HEK293 (cell line): ENCODE measurements around the gene CNPPD1.

ENCODE experiments used
- PRDM1 ChIP-seq: fragments of 450-650 bp; formaldehyde crosslinking; IDR thresholded peaks from 2 replicates; pipeline ENCODE4; 2016; ENCODE audit warnings: missing biosample characterization, missing genetic modification characterization
- ZBTB7A ChIP-seq: fragments of 450-650 bp; formaldehyde crosslinking; IDR thresholded peaks from 2 replicates; pipeline ENCODE4 v1.5.1; 2016; ENCODE audit warnings: low read depth, missing biosample characterization, missing genetic modification characterization
- ZNF132 ChIP-seq: fragments of 450-650 bp; formaldehyde crosslinking; IDR thresholded peaks from 2 replicates; pipeline ENCODE4 v1.5.1; 2017; ENCODE audit warnings: missing biosample characterization, missing genetic modification characterization, borderline replicate concordance
- ZNF155 ChIP-seq: fragments of 450-650 bp; formaldehyde crosslinking; IDR thresholded peaks from 2 replicates; pipeline ENCODE4 v1.5.1; 2016; ENCODE audit warnings: missing biosample characterization, missing genetic modification characterization
- ZNF274 ChIP-seq, 2 experiments: fragments of 200-500 bp in 1 of 2; fragments of 450-650 bp in 1 of 2; sonication (Bioruptor generic) in 1 of 2; formaldehyde crosslinking in 1 of 2; IDR thresholded peaks; 2 replicates each; pipeline versions ENCODE4 v1.5.1 to v1.6.1; 2014 to 2016; ENCODE audit warnings: borderline replicate concordance in 1 of 2, inconsistent platforms in 1 of 2, low read length in 1 of 2, missing biosample characterization in 1 of 2, missing genetic modification characterization in 1 of 2
- ZNF302 ChIP-seq: fragments of 450-650 bp; formaldehyde crosslinking; IDR thresholded peaks from 2 replicates; pipeline ENCODE4 v1.5.1; 2016; ENCODE audit warnings: missing biosample characterization, missing genetic modification characterization, low read depth
- ZNF366 ChIP-seq: fragments of 450-650 bp; formaldehyde crosslinking; conservative IDR thresholded peaks from 2 replicates; pipeline ENCODE4 v1.5.1; 2016; ENCODE audit warnings: missing biosample characterization, missing genetic modification characterization
- ZNF561 ChIP-seq: fragments of 450-650 bp; IDR thresholded peaks from 2 replicates; pipeline ENCODE4 v1.5.1; 2018; ENCODE audit warnings: missing biosample characterization, missing genetic modification characterization, borderline replicate concordance
- TF ChIP-seq, protein P1 (sequence below): fragments of 450-650 bp; formaldehyde crosslinking; IDR thresholded peaks from 2 replicates; pipeline ENCODE4 v1.5.1; 2016; ENCODE audit warnings: missing biosample characterization, missing genetic modification characterization
- TF ChIP-seq, protein P2 (sequence below): fragments of 450-650 bp; formaldehyde crosslinking; IDR thresholded peaks from 2 replicates; pipeline ENCODE4; 2016; ENCODE audit warnings: missing biosample characterization, missing genetic modification characterization
- TF ChIP-seq, protein P3 (sequence below): fragments of 450-650 bp; formaldehyde crosslinking; IDR thresholded peaks from 2 replicates; pipeline ENCODE4 v1.5.1; 2016; ENCODE audit warnings: missing biosample characterization, missing genetic modification characterization
- TF ChIP-seq, protein P4 (sequence below): fragments of 450-650 bp; IDR thresholded peaks from 2 replicates; pipeline ENCODE4 v1.5.1; 2018; ENCODE audit warnings: missing biosample characterization, mild to moderate bottlenecking, missing genetic modification characterization
- TF ChIP-seq, protein P5 (sequence below): fragments of 450-650 bp; formaldehyde crosslinking; IDR thresholded peaks from 2 replicates; pipeline ENCODE4 v1.5.1; 2016; ENCODE audit warnings: missing biosample characterization, missing genetic modification characterization, low read depth

DNA sequence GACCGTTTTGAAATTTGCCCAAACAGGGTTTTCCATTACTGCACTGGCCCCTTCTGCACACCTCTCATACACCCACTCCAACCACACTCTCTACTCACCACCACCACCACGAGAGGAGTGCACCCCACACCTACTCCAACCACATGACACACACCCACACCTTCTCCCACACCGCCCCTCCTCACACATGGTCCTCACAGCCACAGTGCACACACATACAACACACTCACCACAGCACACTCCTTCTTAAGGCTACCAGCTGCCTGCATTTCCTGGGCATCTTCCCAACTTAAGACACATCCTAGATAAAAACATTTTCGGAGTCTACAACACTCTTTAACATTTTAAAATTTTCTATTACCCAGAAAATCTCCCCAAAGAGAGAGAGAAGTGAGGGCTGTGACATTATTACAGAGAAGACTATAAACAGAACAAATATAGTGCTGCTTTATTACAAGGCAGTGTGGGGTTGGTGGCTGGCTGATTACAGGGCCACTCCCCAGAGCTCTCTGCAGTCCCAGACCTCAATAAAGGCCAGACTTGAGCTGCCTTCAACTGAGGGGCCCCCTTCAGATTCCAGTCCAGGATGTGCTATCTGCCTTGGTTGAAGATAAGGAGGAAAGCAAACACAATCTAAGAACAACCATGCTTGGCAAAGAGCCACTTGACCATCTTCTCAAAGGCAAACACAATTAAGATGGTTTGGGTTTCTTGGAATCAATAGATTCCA is 52.2 kb downstream of the CNPPD1 start:
- TF ChIP-seq ZNF155, result no peak
- no peak for TF ChIP-seq ZNF132 (tag by site-specific recombination)
- no peak for TF ChIP-seq ZNF302 (tag by site-specific recombination)
- TF ChIP-seq, protein P1, sequence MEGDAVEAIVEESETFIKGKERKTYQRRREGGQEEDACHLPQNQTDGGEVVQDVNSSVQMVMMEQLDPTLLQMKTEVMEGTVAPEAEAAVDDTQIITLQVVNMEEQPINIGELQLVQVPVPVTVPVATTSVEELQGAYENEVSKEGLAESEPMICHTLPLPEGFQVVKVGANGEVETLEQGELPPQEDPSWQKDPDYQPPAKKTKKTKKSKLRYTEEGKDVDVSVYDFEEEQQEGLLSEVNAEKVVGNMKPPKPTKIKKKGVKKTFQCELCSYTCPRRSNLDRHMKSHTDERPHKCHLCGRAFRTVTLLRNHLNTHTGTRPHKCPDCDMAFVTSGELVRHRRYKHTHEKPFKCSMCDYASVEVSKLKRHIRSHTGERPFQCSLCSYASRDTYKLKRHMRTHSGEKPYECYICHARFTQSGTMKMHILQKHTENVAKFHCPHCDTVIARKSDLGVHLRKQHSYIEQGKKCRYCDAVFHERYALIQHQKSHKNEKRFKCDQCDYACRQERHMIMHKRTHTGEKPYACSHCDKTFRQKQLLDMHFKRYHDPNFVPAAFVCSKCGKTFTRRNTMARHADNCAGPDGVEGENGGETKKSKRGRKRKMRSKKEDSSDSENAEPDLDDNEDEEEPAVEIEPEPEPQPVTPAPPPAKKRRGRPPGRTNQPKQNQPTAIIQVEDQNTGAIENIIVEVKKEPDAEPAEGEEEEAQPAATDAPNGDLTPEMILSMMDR (tag by site-specific recombination), result no peak
- TF ChIP-seq PRDM1 (tag by site-specific recombination), result no peak
- TF ChIP-seq, protein P2, sequence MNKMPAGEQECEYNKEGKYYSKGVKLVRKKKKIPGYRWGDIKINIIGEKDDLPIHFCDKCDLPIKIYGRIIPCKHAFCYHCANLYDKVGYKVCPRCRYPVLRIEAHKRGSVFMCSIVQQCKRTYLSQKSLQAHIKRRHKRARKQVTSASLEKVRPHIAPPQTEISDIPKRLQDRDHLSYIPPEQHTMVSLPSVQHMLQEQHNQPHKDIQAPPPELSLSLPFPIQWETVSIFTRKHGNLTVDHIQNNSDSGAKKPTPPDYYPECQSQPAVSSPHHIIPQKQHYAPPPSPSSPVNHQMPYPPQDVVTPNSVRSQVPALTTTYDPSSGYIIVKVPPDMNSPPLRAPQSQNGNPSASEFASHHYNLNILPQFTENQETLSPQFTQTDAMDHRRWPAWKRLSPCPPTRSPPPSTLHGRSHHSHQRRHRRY (tag by site-specific recombination), result no peak
- no peak for TF ChIP-seq ZNF561 (tag by site-specific recombination)
- TF ChIP-seq ZBTB7A (tag by site-specific recombination), result no peak
- TF ChIP-seq, protein P3, sequence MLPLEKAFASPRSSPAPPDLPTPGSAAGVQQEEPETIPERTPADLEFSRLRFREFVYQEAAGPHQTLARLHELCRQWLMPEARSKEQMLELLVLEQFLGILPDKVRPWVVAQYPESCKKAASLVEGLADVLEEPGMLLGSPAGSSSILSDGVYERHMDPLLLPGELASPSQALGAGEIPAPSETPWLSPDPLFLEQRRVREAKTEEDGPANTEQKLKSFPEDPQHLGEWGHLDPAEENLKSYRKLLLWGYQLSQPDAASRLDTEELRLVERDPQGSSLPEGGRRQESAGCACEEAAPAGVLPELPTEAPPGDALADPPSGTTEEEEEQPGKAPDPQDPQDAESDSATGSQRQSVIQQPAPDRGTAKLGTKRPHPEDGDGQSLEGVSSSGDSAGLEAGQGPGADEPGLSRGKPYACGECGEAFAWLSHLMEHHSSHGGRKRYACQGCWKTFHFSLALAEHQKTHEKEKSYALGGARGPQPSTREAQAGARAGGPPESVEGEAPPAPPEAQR (tag by site-specific recombination), result no peak
- TF ChIP-seq ZNF366 (tag by site-specific recombination), result no peak
- TF ChIP-seq, protein P4, sequence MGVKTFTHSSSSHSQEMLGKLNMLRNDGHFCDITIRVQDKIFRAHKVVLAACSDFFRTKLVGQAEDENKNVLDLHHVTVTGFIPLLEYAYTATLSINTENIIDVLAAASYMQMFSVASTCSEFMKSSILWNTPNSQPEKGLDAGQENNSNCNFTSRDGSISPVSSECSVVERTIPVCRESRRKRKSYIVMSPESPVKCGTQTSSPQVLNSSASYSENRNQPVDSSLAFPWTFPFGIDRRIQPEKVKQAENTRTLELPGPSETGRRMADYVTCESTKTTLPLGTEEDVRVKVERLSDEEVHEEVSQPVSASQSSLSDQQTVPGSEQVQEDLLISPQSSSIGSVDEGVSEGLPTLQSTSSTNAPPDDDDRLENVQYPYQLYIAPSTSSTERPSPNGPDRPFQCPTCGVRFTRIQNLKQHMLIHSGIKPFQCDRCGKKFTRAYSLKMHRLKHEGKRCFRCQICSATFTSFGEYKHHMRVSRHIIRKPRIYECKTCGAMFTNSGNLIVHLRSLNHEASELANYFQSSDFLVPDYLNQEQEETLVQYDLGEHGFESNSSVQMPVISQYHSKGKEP (tag by site-specific recombination), result no peak
- TF ChIP-seq, protein P5, sequence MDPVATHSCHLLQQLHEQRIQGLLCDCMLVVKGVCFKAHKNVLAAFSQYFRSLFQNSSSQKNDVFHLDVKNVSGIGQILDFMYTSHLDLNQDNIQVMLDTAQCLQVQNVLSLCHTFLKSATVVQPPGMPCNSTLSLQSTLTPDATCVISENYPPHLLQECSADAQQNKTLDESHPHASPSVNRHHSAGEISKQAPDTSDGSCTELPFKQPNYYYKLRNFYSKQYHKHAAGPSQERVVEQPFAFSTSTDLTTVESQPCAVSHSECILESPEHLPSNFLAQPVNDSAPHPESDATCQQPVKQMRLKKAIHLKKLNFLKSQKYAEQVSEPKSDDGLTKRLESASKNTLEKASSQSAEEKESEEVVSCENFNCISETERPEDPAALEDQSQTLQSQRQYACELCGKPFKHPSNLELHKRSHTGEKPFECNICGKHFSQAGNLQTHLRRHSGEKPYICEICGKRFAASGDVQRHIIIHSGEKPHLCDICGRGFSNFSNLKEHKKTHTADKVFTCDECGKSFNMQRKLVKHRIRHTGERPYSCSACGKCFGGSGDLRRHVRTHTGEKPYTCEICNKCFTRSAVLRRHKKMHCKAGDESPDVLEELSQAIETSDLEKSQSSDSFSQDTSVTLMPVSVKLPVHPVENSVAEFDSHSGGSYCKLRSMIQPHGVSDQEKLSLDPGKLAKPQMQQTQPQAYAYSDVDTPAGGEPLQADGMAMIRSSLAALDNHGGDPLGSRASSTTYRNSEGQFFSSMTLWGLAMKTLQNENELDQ (tag by site-specific recombination), result no peak
- no peak for TF ChIP-seq ZNF274 (IDR thresholded peaks at IDR 0.05; ENCODE audit: low read length)
- TF ChIP-seq ZNF274 (tag by site-specific recombination; IDR thresholded peaks at IDR 0.05; ENCODE audit: borderline replicate concordance), result no peak
